ENCODE data around the gene SLC16A1. TPM values are rescaled to one million over a fixed set of nuclear protein-coding genes. Genes with fewer than 3 reads are reported as not detected.

SLC16A1 gene
- polyA plus RNA-seq, 3 donors: 2.4 to 13.1 (median 10.3) TPM

DNA sequence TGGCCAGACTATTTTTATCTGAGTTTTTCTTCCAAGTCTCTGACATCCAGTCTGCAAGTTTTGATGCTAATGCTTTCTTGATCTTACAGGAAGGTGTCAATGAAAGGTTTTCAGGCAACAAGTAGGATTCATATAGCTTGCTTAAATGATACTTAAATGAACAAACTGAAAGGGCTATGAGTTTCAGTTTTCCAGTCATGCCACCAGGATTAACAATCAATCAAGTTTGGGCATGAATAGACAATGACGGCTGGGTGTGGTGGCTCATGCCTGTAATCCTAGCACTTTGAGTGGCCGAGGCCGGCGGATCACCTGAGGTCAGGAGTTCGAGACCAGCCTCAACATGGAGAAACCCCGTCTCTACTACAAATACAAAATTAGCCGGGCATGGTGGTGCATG lies 34.3 kb upstream of the SLC16A1 start:
- H3K9me3 Mint-ChIP-seq: peaks cover 0 to 2% (median 0%) of the 10 kb centered on the region in 7 donors
- no peaks in the 10 kb centered on the region for H3K27me3 ChIP-seq (ENCODE audit: control insufficient read depth in 2 of 2, insufficient read depth in 2 of 2, low read length in 2 of 2)
- WGBS (ENCODE audit: insufficient coverage): no CpG with 5 or more reads among the region's 7 CpGs
- no peak overlapping the region for H3K27ac Mint-ChIP-seq
- H3K4me2 ChIP-seq (replicated peaks; ENCODE audit: extremely low read depth, low read length, poor library complexity, severe bottlenecking): no peak overlapping the region
- H3K4me3 ChIP-seq (replicated peaks in 1 of 3; ENCODE audit: low read depth in 2 of 3, low read length in 3 of 3): no peak overlapping the region
- no peaks in the 10 kb centered on the region for H3K36me3 ChIP-seq (replicated peaks in 1 of 2; ENCODE audit: control insufficient read depth in 1 of 2, insufficient read depth in 2 of 2, low read length in 2 of 2)
- intact Hi-C loops (cut with micrococcal nuclease): no loop called here
- no peak overlapping the region for H3K9ac ChIP-seq (ENCODE audit: insufficient read depth, low read length, poor library complexity, severe bottlenecking)
- peaks cover 9% of the 10 kb centered on the region for H3K4me1 Mint-ChIP-seq
- DNase-seq: no peak
- no peak overlapping the region for H3K4me3 Mint-ChIP-seq
- H3K36me3 Mint-ChIP-seq: peaks cover 2% of the 10 kb centered on the region in 2 donors
- peaks cover 0 to 3% (median 2%) of the 10 kb centered on the region in 3 donors for H3K27me3 Mint-ChIP-seq (ENCODE audit: low read depth in 3 of 3)
- no peaks in the 10 kb centered on the region for H3K79me2 ChIP-seq (ENCODE audit: insufficient read depth, low read length)
- no peak overlapping the region for H3K27ac ChIP-seq (ENCODE audit: low read depth in 1 of 2, low read length in 2 of 2)
- no peaks in the 10 kb centered on the region for H3K9me3 ChIP-seq (replicated peaks in 1 of 2; ENCODE audit: control insufficient read depth in 1 of 2, insufficient read depth in 1 of 2, low read length in 2 of 2)
- no peaks in the 10 kb centered on the region for H3K4me1 ChIP-seq (ENCODE audit: control insufficient read depth in 1 of 2, insufficient read depth in 2 of 2, low read length in 2 of 2)
- no peaks in the 10 kb centered on the region for H4K20me1 ChIP-seq (ENCODE audit: insufficient read depth, low read length)
- no peak overlapping the region for H2AFZ ChIP-seq (ENCODE audit: insufficient read depth, low read depth, low read length, poor library complexity, severe bottlenecking)
- TF ChIP-seq, protein P1, sequence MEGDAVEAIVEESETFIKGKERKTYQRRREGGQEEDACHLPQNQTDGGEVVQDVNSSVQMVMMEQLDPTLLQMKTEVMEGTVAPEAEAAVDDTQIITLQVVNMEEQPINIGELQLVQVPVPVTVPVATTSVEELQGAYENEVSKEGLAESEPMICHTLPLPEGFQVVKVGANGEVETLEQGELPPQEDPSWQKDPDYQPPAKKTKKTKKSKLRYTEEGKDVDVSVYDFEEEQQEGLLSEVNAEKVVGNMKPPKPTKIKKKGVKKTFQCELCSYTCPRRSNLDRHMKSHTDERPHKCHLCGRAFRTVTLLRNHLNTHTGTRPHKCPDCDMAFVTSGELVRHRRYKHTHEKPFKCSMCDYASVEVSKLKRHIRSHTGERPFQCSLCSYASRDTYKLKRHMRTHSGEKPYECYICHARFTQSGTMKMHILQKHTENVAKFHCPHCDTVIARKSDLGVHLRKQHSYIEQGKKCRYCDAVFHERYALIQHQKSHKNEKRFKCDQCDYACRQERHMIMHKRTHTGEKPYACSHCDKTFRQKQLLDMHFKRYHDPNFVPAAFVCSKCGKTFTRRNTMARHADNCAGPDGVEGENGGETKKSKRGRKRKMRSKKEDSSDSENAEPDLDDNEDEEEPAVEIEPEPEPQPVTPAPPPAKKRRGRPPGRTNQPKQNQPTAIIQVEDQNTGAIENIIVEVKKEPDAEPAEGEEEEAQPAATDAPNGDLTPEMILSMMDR (IDR thresholded peaks at IDR 0.05): no peak

DNA sequence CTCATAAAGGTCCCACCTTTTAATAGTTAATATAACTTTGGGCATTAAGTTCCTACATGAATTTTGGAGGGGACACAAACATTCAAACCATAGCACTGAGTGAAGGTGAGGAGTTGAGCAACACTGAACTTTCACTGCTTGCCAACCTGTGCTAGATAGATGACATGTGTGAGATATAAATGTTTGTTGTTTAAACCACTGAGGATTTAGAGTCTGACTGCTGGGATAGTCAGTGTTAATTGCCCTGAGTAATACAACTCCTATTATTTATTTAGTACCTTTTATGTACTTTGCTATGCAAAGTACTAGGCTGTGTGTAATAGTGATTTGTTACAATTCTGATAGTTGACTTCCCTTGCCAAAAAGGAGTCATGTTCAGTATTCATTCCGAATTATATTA lies 32.4 kb upstream of the SLC16A1 start:
- Histone ChIP-seq H3K79me2 (ENCODE audit: insufficient read depth, low read length) (no peaks in the 10 kb centered on the region), H3K36me3 (replicated peaks in 1 of 2; ENCODE audit: control insufficient read depth in 1 of 2, insufficient read depth in 2 of 2, low read length in 2 of 2) (no peaks in the 10 kb centered on the region), H2AFZ (ENCODE audit: insufficient read depth, low read depth, low read length, poor library complexity, severe bottlenecking) (no peak overlapping the region), H3K9me3 (replicated peaks in 1 of 2; ENCODE audit: control insufficient read depth in 1 of 2, insufficient read depth in 1 of 2, low read length in 2 of 2) (no peaks in the 10 kb centered on the region), H4K20me1 (ENCODE audit: insufficient read depth, low read length) (no peaks in the 10 kb centered on the region), H3K4me3 (replicated peaks in 1 of 3; ENCODE audit: low read depth in 2 of 3, low read length in 3 of 3) (no peak overlapping the region), H3K27me3 (ENCODE audit: control insufficient read depth in 2 of 2, insufficient read depth in 2 of 2, low read length in 2 of 2) (no peaks in the 10 kb centered on the region), H3K4me2 (replicated peaks; ENCODE audit: extremely low read depth, low read length, poor library complexity, severe bottlenecking) (no peak overlapping the region), H3K27ac (ENCODE audit: low read depth in 1 of 2, low read length in 2 of 2) (no peak overlapping the region), H3K4me1 (ENCODE audit: control insufficient read depth in 1 of 2, insufficient read depth in 2 of 2, low read length in 2 of 2) (peaks cover 9 to 11% of the 10 kb centered on the region in 2 donors), H3K9ac (ENCODE audit: insufficient read depth, low read length, poor library complexity, severe bottlenecking) (no peak overlapping the region)
- TF ChIP-seq, protein P1 (IDR thresholded peaks at IDR 0.05): no peak
- intact Hi-C loops (cut with micrococcal nuclease): no loop called here
- H3K27ac Mint-ChIP-seq: no peak overlapping the region
- peaks cover 0 to 2% (median 0%) of the 10 kb centered on the region in 7 donors for H3K9me3 Mint-ChIP-seq
- no CpG with 5 or more reads among the region's 1 CpG for WGBS (ENCODE audit: insufficient coverage)
- H3K4me3 Mint-ChIP-seq: no peak overlapping the region
- H3K4me1 Mint-ChIP-seq: peaks cover 18% of the 10 kb centered on the region
- peaks cover 0 to 2% (median 2%) of the 10 kb centered on the region in 3 donors for H3K27me3 Mint-ChIP-seq (ENCODE audit: low read depth in 3 of 3)
- peaks cover 2% of the 10 kb centered on the region in 2 donors for H3K36me3 Mint-ChIP-seq
- no peak for DNase-seq
